Endothelial cell of umbilical vein (primary cell): ENCODE results near the gene ARHGAP9. TPM values are rescaled to one million over a fixed set of nuclear protein-coding genes. Genes with fewer than 3 reads are reported as not detected.

Experiments
- BruUV-seq: library from RNA; stranded (reverse); fragments of 400-500 nt; replicated peaks from 2 replicates; lab custom pipeline; 2021; lab: Mats Ljungman, UMichigan
- CTCF ChIA-PET: fragments of 300-600, 350-600 bp; sonication (Branson Sonifier 250); formaldehyde crosslinking; loops from one replicate; lab custom pipeline; 2021; ENCODE audit warnings: antibody characterized with exemption, inconsistent platforms; lab: Charles Lee
- POLR2A ChIA-PET: fragments of 300-600, 350-600 bp; sonication (Branson Sonifier 250); formaldehyde crosslinking; loops from one replicate; lab custom pipeline; 2021; ENCODE audit warnings: antibody characterized with exemption, inconsistent platforms; lab: Charles Lee
- DNase-seq: peaks from one replicate; pipeline ENCODE4 v3.0.0-alpha.2; 2011; ENCODE audit warnings: low read depth, low spot score
- FAIRE-seq: peaks from 2 replicates; lab custom pipeline; 2011; peaks lifted over from hg19 to GRCh38; lab: Jason Lieb, UNC
- H2AFZ ChIP-seq: 2 replicates; pipeline ENCODE4 v1.6.0; 2012; ENCODE audit warnings: low read depth, low read length, control low read depth, inconsistent platforms
- H3K27ac ChIP-seq: 2 replicates; pipeline ENCODE4 v1.5.1; 2011; ENCODE audit warnings: low read depth, mild to moderate bottlenecking, control low read depth, low read length, moderate library complexity; ENCODE audit not compliant: insufficient read depth
- H3K27me3 ChIP-seq, 2 experiments: 2 replicates each; pipeline versions ENCODE4 v1.6.0 to v1.6.1; 2011; ENCODE audit warnings: low read length in 2 of 2, mixed read lengths in 1 of 2; ENCODE audit not compliant: control insufficient read depth in 2 of 2, insufficient read depth in 2 of 2
- H3K36me3 ChIP-seq, 2 experiments: 2 replicates in 1 of 2; 3 replicates in 1 of 2; pipeline ENCODE4 v1.5.1; 2011; ENCODE audit warnings: low read length in 2 of 2, mild to moderate bottlenecking in 1 of 2, moderate library complexity in 1 of 2; ENCODE audit not compliant: control insufficient read depth in 2 of 2, insufficient read depth in 2 of 2; ENCODE audit errors: extremely low read depth in 1 of 2
- H3K4me1 ChIP-seq: 3 replicates; pipeline ENCODE4 v1.5.1; 2011; ENCODE audit warnings: mild to moderate bottlenecking, low read length; ENCODE audit not compliant: control insufficient read depth, insufficient read depth; ENCODE audit errors: extremely low read depth
- H3K4me2 ChIP-seq: 2 replicates; pipeline ENCODE4 v1.6.1; 2011; ENCODE audit warnings: low read length, control low read depth, mixed read lengths; ENCODE audit not compliant: insufficient read depth
- H3K4me3 ChIP-seq, 3 experiments: fragments of 200-600 bp in 1 of 3; sonication (generic), shearing (Covaris generic) in 1 of 3; replicated peaks in 1 of 3; 2 replicates each; pipeline ENCODE4 v1.5.1; 2011 to 2016; ENCODE audit warnings: control low read depth in 3 of 3, low read length in 3 of 3, mild to moderate bottlenecking in 2 of 3, inconsistent platforms in 1 of 3, low read depth in 1 of 3, moderate library complexity in 1 of 3; ENCODE audit not compliant: insufficient read depth in 1 of 3
- H3K79me2 ChIP-seq: 2 replicates; pipeline ENCODE4 v1.6.0; 2012; ENCODE audit warnings: low read length, inconsistent platforms; ENCODE audit not compliant: control insufficient read depth, insufficient read depth
- H3K9ac ChIP-seq: replicated peaks from 2 replicates; pipeline ENCODE3; 2011; ENCODE audit warnings: low read length, control low read depth; ENCODE audit not compliant: insufficient read depth; ENCODE audit errors: extremely low read depth
- H3K9me1 ChIP-seq: replicated peaks from 3 replicates; pipeline ENCODE4 v1.6.0; 2011; ENCODE audit warnings: mild to moderate bottlenecking, low read length; ENCODE audit not compliant: control insufficient read depth, insufficient read depth; ENCODE audit errors: extremely low read depth
- H3K9me3 ChIP-seq: replicated peaks from 2 replicates; pipeline ENCODE4 v1.5.1; 2012; ENCODE audit warnings: low read length, inconsistent platforms; ENCODE audit not compliant: control insufficient read depth, insufficient read depth
- H4K20me1 ChIP-seq: replicated peaks from 2 replicates; pipeline ENCODE3; 2011; ENCODE audit warnings: mild to moderate bottlenecking, low read length; ENCODE audit not compliant: control insufficient read depth, insufficient read depth; ENCODE audit errors: extremely low read depth
- CTCF ChIP-seq, 2 donors: IDR thresholded peaks; 1 replicate in 1 of 2; 2 replicates in 1 of 2; pipeline ENCODE4 v1.5.1; 2011; ENCODE audit warnings: low read length in 2 of 2, mild to moderate bottlenecking in 2 of 2, moderate library complexity in 2 of 2, control low read depth in 1 of 2, inconsistent platforms in 1 of 2, low read depth in 1 of 2; ENCODE audit not compliant: insufficient read depth in 1 of 2; ENCODE audit errors: extremely low read depth in 1 of 2
- EZH2 ChIP-seq: IDR thresholded peaks from 2 replicates; pipeline ENCODE4 v1.6.1; 2012; ENCODE audit warnings: borderline replicate concordance, low read depth, mild to moderate bottlenecking, moderate library complexity, low read length, inconsistent platforms; ENCODE audit not compliant: severe bottlenecking
- FOS ChIP-seq: IDR thresholded peaks from 2 replicates; pipeline ENCODE4 v1.6.1; 2011; ENCODE audit warnings: mild to moderate bottlenecking, low read length, moderate library complexity, borderline replicate concordance; ENCODE audit not compliant: insufficient read depth
- GATA2 ChIP-seq: IDR thresholded peaks from 2 replicates; pipeline ENCODE4 v1.7.0; 2011; ENCODE audit warnings: low read depth, mild to moderate bottlenecking, moderate library complexity, mixed read lengths, low read length; ENCODE audit not compliant: insufficient read length, insufficient read depth
- JUN ChIP-seq: IDR thresholded peaks from 2 replicates; pipeline ENCODE4 v1.6.1; 2011; ENCODE audit warnings: borderline replicate concordance, low read depth; ENCODE audit not compliant: insufficient read length, insufficient read depth
- MAX ChIP-seq: IDR thresholded peaks from 2 replicates; pipeline ENCODE4 v1.6.1; 2011; ENCODE audit not compliant: insufficient read depth, insufficient read length
- MYC ChIP-seq: IDR thresholded peaks from one replicate; pipeline ENCODE4 v1.6.1; 2011; ENCODE audit warnings: mild to moderate bottlenecking, low read depth, low read length
- POLR2A ChIP-seq: IDR thresholded peaks from 2 replicates; pipeline ENCODE4 v1.6.1; 2012; ENCODE audit warnings: low read depth, mild to moderate bottlenecking, control low read depth, low read length
- POLR2AphosphoS5 ChIP-seq: IDR thresholded peaks from 2 replicates; pipeline ENCODE4 v1.6.1; 2012; ENCODE audit warnings: low read depth, mild to moderate bottlenecking, control low read depth, low read length, moderate library complexity; ENCODE audit not compliant: insufficient read depth
- dilution Hi-C: fragments of 300-500 bp; cut with MboI; formaldehyde crosslinking; loops from one replicate; pipeline ENCODE4 v1.15.0; 2019; ENCODE audit warnings: low sequenced_read_pairs; ENCODE audit not compliant: extremely low pct_ligation_motif_present
- intact Hi-C: fragments of 100-400 bp; cut with micrococcal nuclease; formaldehyde crosslinking; loops from one replicate; pipeline ENCODE4 v1.10.0; 2022
- polyA plus RNA-seq, 4 experiments: library from polyadenylated mRNA; depleted of rRNA in 3 of 4; stranded (reverse) in 3 of 4; unstranded in 1 of 4; fragments of >200 nt; gene quantifications; 2 replicates each; pipeline versions ENCODE4 v1.2.1 to v1.2.3, GENCODE V29; 2011 to 2012; ENCODE audit warnings: missing spikeins in 1 of 4
- total RNA-seq: library from RNA; stranded (reverse); gene quantifications from 2 replicates; pipeline ENCODE4 v1.2.3, GENCODE V29; 2021

Gene ARHGAP9
- total and polyA plus RNA-seq, 2 donors (not counting 3 experiments of a cell fraction or from before 2014, with no cell fraction given): 0.25 to 0.38 TPM

- TF ChIP-seq CTCF (IDR thresholded peaks at IDR 0.05; ENCODE audit: extremely low read depth in 1 of 2, insufficient read depth in 1 of 2, low read depth in 1 of 2, low read length in 2 of 2) (no peak), POLR2AphosphoS5 (no peak), MYC (no peak), GATA2 (no peak), FOS (no peak), POLR2A (no peak), MAX (no peak), JUN (no peak), EZH2 (no peak)
- Histone ChIP-seq H3K9me1 (no peaks in the 10 kb centered on the region), H4K20me1 (no peaks in the 10 kb centered on the region), H3K4me3 (no peak overlapping the region), H3K9me3 (no peaks in the 10 kb centered on the region), H3K36me3 (no peaks in the 10 kb centered on the region), H3K9ac (no peak overlapping the region), H2AFZ (no peak overlapping the region), H3K27ac (no peak overlapping the region), H3K79me2 (no peaks in the 10 kb centered on the region), H3K27me3 (no peaks in the 10 kb centered on the region), H3K4me2 (no peak overlapping the region), H3K4me1 (peaks cover 3% of the 10 kb centered on the region)
- intact Hi-C loops (no loop called here), dilution Hi-C loops (no loop called here)
- ChIA-PET POLR2A (no interaction called here), CTCF (interaction anchor here (0.6 to 1.5 kb wide), 4 partner anchors 14 to 141 kb away, joined by 3 to 5 read pairs (median 4); no protein-coding TSS in a partner anchor)
- FAIRE-seq (no peak), DNase-seq (no peak)
- BruUV-seq: no TSS peak
Observed at GRCh38 chr12:57448669-57449068, 31.0 kb downstream of the ARHGAP9 start.
